Panc1 (cell line): Measurements from ENCODE around the gene SMPD4. TPM values are rescaled to one million over a fixed set of nuclear protein-coding genes. Genes with fewer than 3 reads are reported as not detected.
"Not testable (repeated sequence)": the region's sequence is repeated elsewhere in the genome, so short reads cannot be mapped to it uniquely, and the experiment has no call there.

Experiments
- ATAC-seq: fragments of 200-7000 bp; cut with Tn5 transposase; 2 replicates; pipeline ENCODE4 v1.9.1; 2020; ENCODE audit warnings: mild to moderate bottlenecking, moderate library complexity
- BruUV-seq: library from RNA; stranded (reverse); fragments of 400-500 nt; replicated peaks from 2 replicates; lab custom pipeline; 2021; lab: Mats Ljungman, UMichigan
- CTCF ChIA-PET: fragments of 300-600 bp; sonication (Branson Sonifier 250); formaldehyde crosslinking; loops from one replicate; lab custom pipeline; 2022; ENCODE audit warnings: antibody characterized with exemption; lab: Charles Lee
- POLR2A ChIA-PET: fragments of 300-600 bp; sonication (Branson Sonifier 250); formaldehyde crosslinking; loops from one replicate; lab custom pipeline; 2022; ENCODE audit warnings: antibody characterized with exemption; lab: Charles Lee
- DNase-seq: peaks from one replicate; pipeline ENCODE4 v3.0.0-alpha.2; 2010; ENCODE audit warnings: low read depth, low spot score
- H3K27ac ChIP-seq: 2 replicates; pipeline ENCODE4 v1.5.1; 2011; ENCODE audit warnings: mild to moderate bottlenecking, low read length, inconsistent platforms
- H3K27me3 ChIP-seq: fragments of 200-500 bp; sonication (Bioruptor generic); 2 replicates; pipeline ENCODE4 v1.6.0; 2014; ENCODE audit warnings: low read length, inconsistent platforms; ENCODE audit not compliant: control insufficient read depth, insufficient read depth
- H3K36me3 ChIP-seq: fragments of 200-500 bp; sonication (Bioruptor generic); 2 replicates; pipeline ENCODE4 v1.5.1; 2014; ENCODE audit warnings: inconsistent platforms, mild to moderate bottlenecking, low read length, moderate library complexity; ENCODE audit not compliant: control insufficient read depth, insufficient read depth
- H3K4me1 ChIP-seq: 2 replicates; pipeline ENCODE4 v1.5.1; 2011; ENCODE audit warnings: inconsistent platforms, mild to moderate bottlenecking, low read length, moderate library complexity; ENCODE audit not compliant: control insufficient read depth, insufficient read depth
- H3K4me3 ChIP-seq, 2 experiments: 2 replicates each; pipeline ENCODE4 v1.5.1; 2011 to 2012; ENCODE audit warnings: low read depth in 2 of 2, low read length in 2 of 2, mild to moderate bottlenecking in 2 of 2, inconsistent platforms in 1 of 2, moderate library complexity in 1 of 2
- H3K9me3 ChIP-seq: fragments of 200-500 bp; sonication (Bioruptor generic); 2 replicates; pipeline ENCODE4 v1.5.1; 2014; ENCODE audit warnings: low read depth, mild to moderate bottlenecking, inconsistent platforms, low read length, moderate library complexity; ENCODE audit not compliant: control insufficient read depth, insufficient read depth
- in situ Hi-C: cut with HindIII; loops from 2 replicates; pipeline ENCODE4 v1.10.0; 2016; ENCODE audit warnings: low sequenced_read_pairs, low pct_unique_long_range_greater_than_20kb
- intact Hi-C: fragments of 100-400 bp; cut with micrococcal nuclease; formaldehyde crosslinking; loops from one replicate; pipeline ENCODE4 v1.10.0; 2022; ENCODE audit not compliant: unreplicated experiment
- total RNA-seq: library from RNA; stranded (reverse); gene quantifications from one replicate; pipeline ENCODE4 v1.2.1, GENCODE V29; 2021; ENCODE audit not compliant: unreplicated experiment

The SMPD4 gene
- total RNA-seq, 1 experiment from 2014 or later, result 89.0 TPM

DNA sequence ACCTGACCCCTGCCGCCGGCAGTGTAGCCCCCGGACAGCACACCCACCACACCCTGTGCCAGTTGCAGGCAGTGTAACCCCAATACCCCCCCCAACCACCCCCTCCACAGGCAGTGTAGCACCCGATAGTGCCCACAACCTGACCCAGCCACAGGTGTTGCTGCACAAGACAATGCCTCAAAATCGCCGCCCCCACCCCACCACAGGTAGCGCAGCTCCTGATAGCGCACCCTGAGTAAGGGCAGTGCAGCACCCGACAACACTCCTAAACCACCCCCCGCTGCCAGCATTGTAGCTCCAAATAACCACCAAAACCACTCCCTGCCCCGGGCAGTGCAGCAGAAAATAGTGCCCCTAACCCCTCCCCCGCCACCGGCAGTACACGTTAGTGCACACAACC, 52.9 kb downstream of the SMPD4 start:
- H3K4me3 ChIP-seq, result peak overlapping the region; percentile 45 to 56
- CTCF ChIA-PET, H3K27me3 ChIP-seq, in situ Hi-C loops, POLR2A ChIA-PET, H3K27ac ChIP-seq, intact Hi-C loops, DNase-seq, H3K4me1 ChIP-seq, H3K9me3 ChIP-seq, H3K36me3 ChIP-seq, BruUV-seq: not testable (repeated sequence)
- peak; percentile 7; the same call in 1 of the 2 replicates for ATAC-seq

DNA sequence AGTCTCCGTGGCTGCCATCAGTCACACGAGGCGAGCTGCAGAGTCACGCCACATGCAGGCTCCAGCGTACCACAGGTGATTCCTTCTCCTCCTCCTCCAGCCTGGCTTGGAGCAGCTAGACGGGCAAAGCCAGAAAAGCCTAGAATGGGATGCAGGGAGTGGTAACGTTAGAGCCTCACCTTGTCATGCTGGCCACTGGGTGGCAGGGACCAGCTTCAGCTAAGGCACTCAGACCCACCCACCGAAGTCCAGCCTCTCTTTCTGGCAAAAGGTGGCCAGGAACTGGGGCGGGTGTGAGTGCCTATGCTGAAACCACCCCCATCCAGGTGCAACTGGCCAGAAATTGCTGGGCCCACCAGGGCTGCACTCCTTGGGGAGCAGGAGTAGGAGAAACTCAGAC, 53.7 kb downstream of the SMPD4 start:
- ATAC-seq, result peak; percentile 52
- H3K27ac ChIP-seq, H3K27me3 ChIP-seq, H3K9me3 ChIP-seq, CTCF ChIA-PET, H3K36me3 ChIP-seq, POLR2A ChIA-PET, in situ Hi-C loops, BruUV-seq, H3K4me1 ChIP-seq, intact Hi-C loops, DNase-seq: not testable (repeated sequence)
- H3K4me3 ChIP-seq, result peak overlapping the region; percentile 45 to 56

DNA sequence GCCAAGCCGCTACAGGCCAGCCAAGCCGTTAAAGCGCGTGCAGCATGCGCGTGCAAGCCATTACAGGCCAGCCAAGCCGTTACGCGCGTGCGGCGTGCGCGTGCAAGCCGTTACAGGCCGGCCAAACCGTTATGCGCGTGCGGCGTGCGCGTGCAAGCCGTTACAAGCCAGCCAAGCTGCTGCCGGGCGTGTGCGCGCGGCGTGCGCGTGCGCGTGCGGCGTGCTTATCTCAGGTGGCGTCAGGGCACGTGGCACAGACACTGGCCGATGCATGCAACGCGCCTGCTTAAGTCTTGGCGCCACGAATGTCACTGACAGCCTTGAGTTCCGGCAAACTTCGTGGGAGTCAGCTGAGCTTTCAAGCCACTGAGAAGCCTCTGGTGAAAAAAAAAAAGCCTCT, 60.5 kb downstream of the SMPD4 start:
- POLR2A ChIA-PET, H3K9me3 ChIP-seq, BruUV-seq, H3K4me3 ChIP-seq, H3K4me1 ChIP-seq, H3K27ac ChIP-seq, intact Hi-C loops, H3K36me3 ChIP-seq, DNase-seq, ATAC-seq, CTCF ChIA-PET, in situ Hi-C loops, H3K27me3 ChIP-seq: not testable (repeated sequence)

DNA sequence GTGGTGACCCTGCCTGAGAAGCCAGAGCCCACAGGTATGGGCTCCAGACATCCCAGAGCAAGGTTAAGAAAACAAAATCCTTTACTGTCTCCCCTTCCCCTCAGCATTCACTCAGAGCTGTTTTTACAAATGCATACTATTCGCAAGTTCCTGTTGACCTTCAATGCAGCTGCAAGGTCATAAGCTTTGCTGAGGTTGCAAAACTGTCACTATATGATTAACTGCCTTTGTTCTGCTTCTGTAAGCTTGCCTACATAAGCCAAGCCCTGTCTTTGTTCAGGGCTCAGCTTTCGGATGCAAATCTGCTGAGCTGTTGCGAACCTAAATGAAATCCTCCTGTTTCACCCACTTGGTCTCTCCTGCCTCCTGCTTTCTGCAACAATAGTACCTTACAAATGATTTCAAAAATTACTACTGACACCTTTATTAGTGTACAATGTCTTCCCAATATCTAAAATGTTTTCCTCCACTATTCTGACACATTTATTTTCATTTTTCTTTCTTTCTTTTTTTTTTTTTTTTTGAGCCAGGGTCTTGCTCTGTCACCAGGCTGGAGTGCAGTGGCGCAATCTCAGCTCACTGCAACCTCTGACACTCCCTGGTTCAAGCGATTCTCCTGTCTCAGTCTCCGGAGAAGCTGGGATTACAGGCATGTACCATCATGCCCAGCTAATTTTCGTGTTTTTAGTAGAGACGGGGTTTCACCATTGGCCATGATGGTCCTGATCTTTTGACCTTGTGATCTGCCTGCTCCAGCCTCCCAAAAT, 78.6 kb downstream of the SMPD4 start:
- H3K9me3 ChIP-seq, H3K36me3 ChIP-seq, CTCF ChIA-PET, DNase-seq, ATAC-seq, H3K27ac ChIP-seq, H3K27me3 ChIP-seq, H3K4me3 ChIP-seq, H3K4me1 ChIP-seq, in situ Hi-C loops, intact Hi-C loops, POLR2A ChIA-PET: not testable (repeated sequence)
- TSS peak; percentile 18 for BruUV-seq

Other genes with a start within 250 kb of the SMPD4 start
- 0.13 TPM for gene RAB6C, start 201.9 kb downstream of the SMPD4 start, total RNA-seq
- gene POTEF, start 52.4 kb downstream of the SMPD4 start, total RNA-seq, result 7.2 TPM
- gene CCDC74B, start 36.5 kb downstream of the SMPD4 start, total RNA-seq, result 9.8 TPM
- 305 TPM for gene MZT2B, start 660 bp upstream of the SMPD4 start, total RNA-seq
- gene TUBA3E, start 16.8 kb upstream of the SMPD4 start, total RNA-seq, result not detected
- gene IMP4, start 161.3 kb upstream of the SMPD4 start, total RNA-seq, result 104 TPM
- 35.3 TPM for gene PTPN18, start 174.5 kb upstream of the SMPD4 start, total RNA-seq